ENCODE data around the gene FREY1. TPM values are rescaled to one million over a fixed set of nuclear protein-coding genes. Genes with fewer than 3 reads are reported as not detected.

FREY1 gene
- total and polyA plus RNA-seq, 2 of the 13 experiments (the other 11 are each of a cell fraction or from before 2014, with no cell fraction given): 0.44 to 0.73 TPM

- peaks cover 41% of the 10 kb centered on the region for H3K4me1 ChIP-seq (ENCODE audit: insufficient read depth, low read length)
- ChIA-PET CTCF (ENCODE audit: low intra/inter-chr PET ratio, low total read pairs) (no interaction called here), POLR2A (interaction anchor here (1.0 to 2.0 kb wide), 9 partner anchors 9 to 325 kb away, joined by 3 to 19 read pairs (median 7); partner anchors contain the start of gene CRY2)
- peaks cover 8 to 23% of the 10 kb centered on the region in 2 experiments; a peak in 3 of 5 replicates for H3K36me3 ChIP-seq (replicated peaks in 1 of 2; ENCODE audit: control insufficient read depth in 1 of 2, insufficient read depth in 2 of 2, low read length in 2 of 2)
- H3K4me3 ChIP-seq (replicated peaks in 1 of 3; ENCODE audit: insufficient read depth in 1 of 3, low read depth in 2 of 3, low read length in 3 of 3): peak within 1 kb of the TSS; percentile 82 to 94 (median 90)
- BruUV-seq (replicated peaks): TSS peak; percentile 42
- DNase-seq (ENCODE audit: low spot score) (peak; percentile 95), ATAC-seq (peak; percentile 75), FAIRE-seq (peak; percentile 70)
- H4K20me1 ChIP-seq (ENCODE audit: insufficient read depth, low read length): no peaks in the 10 kb centered on the region
- peak within 1 kb of the TSS; percentile 73 for H3K9ac ChIP-seq (ENCODE audit: insufficient read depth, low read depth, low read length)
- H3K9me3 ChIP-seq (ENCODE audit: low read length): no peaks in the 10 kb centered on the region
- in situ Hi-C loops (cut with HindIII; ENCODE audit: extremely low pct_ligation_motif_present, low pct_unique_long_range_greater_than_20kb): no loop called here
- peak within 1 kb of the TSS; percentile 82 for H2AFZ ChIP-seq (ENCODE audit: low read length)
- WGBS (ENCODE audit: low lambda C conversion rate): under 1% methylated on average over 21 of the region's 45 CpGs
- intact Hi-C loops (cut with micrococcal nuclease; ENCODE audit: unreplicated experiment): loop anchor here (1.0 kb wide), 1 partner anchor 30 kb away; no protein-coding TSS in a partner anchor
- peak within 1 kb of the TSS; percentile 91 for H3K4me2 ChIP-seq (ENCODE audit: low read depth, low read length)
- peaks cover 12% of the 10 kb centered on the region for H3K79me2 ChIP-seq (ENCODE audit: insufficient read depth, low read length)
- peak within 1 kb of the TSS; percentile 88 for H3K27ac ChIP-seq (ENCODE audit: extremely low read length, insufficient read depth, low read length)
- H3K27me3 ChIP-seq (ENCODE audit: control insufficient read depth in 1 of 2, insufficient read depth in 2 of 2, low read length in 2 of 2): peaks cover 0 to 1% of the 10 kb centered on the region in 2 experiments; a peak in 1 of 5 replicates
- no peak for TF ChIP-seq ZNF296 (CRISPR knock-in tag; conservative IDR thresholded peaks at IDR 0.05)
- TF ChIP-seq ZNF777 (CRISPR knock-in tag; IDR thresholded peaks at IDR 0.05): peak; percentile 10; the same call in 1 of the 2 replicates
- peak; percentile 73; the same call in 1 of the 2 replicates for TF ChIP-seq ZBTB7A (CRISPR knock-in tag; IDR thresholded peaks at IDR 0.05)
- TF ChIP-seq ZMYM3 (CRISPR knock-in tag; IDR thresholded peaks at IDR 0.05): peak; percentile 4; the same call in 1 of the 2 replicates
- peak; percentile 44 for TF ChIP-seq RAD21 (CRISPR knock-in tag; IDR thresholded peaks at IDR 0.05)
- peak; percentile 75 for TF ChIP-seq PHF21A (CRISPR knock-in tag; IDR thresholded peaks at IDR 0.05)
- TF ChIP-seq ZNF816 (CRISPR knock-in tag; IDR thresholded peaks at IDR 0.05; ENCODE audit: borderline replicate concordance): no peak
- TF ChIP-seq PAWR (CRISPR knock-in tag; IDR thresholded peaks at IDR 0.05; ENCODE audit: borderline replicate concordance): no peak
- TF ChIP-seq TP53 (CRISPR knock-in tag; conservative IDR thresholded peaks at IDR 0.05): peak; percentile 40; the same call in 1 of the 2 replicates
- TF ChIP-seq FOXO4 (CRISPR knock-in tag; conservative IDR thresholded peaks at IDR 0.05): no peak
- TF ChIP-seq CCAR2 (optimal IDR thresholded peaks at IDR 0.05; ENCODE audit: low read depth, low read length): no peak
- peak; percentile 78; the same call in 1 of the 2 replicates for TF ChIP-seq SPEN (CRISPR knock-in tag; IDR thresholded peaks at IDR 0.05; ENCODE audit: low read depth)
- no peak; the same call in 1 of the 2 replicates for TF ChIP-seq ZSCAN9 (CRISPR knock-in tag; IDR thresholded peaks at IDR 0.05; ENCODE audit: borderline replicate concordance)
- no peak for TF ChIP-seq PRMT3 (CRISPR knock-in tag; IDR thresholded peaks at IDR 0.05; ENCODE audit: borderline replicate concordance, low read depth)
- no peak for TF ChIP-seq ZNF646 (CRISPR knock-in tag; IDR thresholded peaks at IDR 0.05)
- TF ChIP-seq ZNF724P (CRISPR knock-in tag; IDR thresholded peaks at IDR 0.05; ENCODE audit: borderline replicate concordance): peak; percentile 64; the same call in 1 of the 2 replicates
Measured at GRCh38 chr11:45917623-45918330, 10.7 kb upstream of the FREY1 start, which contains the start of gene PEX16. Gene PEX16, minus strand, starts transcription at chr11:45917877. Its CDS starts 66 bp downstream, at chr11:45917811.
